Right forelimb (tissue), 1 donor: Measurements from ENCODE around the gene GDPGP1.
A peak's percentile ranks its signal among the peaks of the same experiment; 100 is the strongest.

Source experiments
- DNase-seq: peaks from one replicate; pipeline ENCODE4 v3.0.0-alpha.2; 2018

Gene GDPGP1

DNA sequence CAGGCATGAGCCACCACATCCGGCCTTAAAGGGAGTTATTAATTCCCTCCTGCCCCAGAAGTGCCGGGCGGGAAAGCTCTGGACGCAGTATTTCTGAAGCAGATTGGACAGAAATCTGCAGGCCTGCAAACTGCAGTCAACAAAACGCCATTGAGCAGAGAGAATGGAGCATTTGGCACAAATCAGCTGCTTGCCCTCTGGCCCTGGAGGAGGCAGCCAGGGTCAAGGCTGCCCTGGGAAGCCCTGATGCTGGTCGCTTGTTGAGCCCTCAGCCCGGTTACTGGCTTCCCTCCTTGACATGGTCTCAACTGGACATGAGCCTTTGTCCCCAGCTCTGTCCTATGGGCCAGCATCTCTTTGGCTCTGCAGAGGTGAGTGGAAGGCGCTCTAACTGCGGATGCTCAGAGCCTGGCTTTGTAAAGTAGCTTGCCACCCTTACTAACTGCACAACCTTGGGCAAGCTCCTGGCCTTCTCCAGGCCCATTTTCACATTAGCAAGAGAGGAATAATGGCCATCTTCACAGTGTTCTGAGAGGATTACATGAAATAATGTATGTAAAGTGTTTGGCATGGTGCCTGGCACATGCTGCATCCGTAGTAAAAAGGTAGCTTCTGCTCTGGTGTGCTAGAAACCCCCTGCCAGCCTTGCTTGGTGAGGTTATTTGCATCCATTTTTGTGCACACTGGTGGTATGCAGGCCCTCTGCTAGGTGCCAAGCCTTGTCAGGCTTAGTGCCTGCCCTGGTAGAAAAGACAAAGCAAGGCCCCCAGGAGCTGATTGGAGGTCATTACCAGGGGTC is 28.8 kb upstream of the GDPGP1 start:
- DNase-seq = no peak

DNA sequence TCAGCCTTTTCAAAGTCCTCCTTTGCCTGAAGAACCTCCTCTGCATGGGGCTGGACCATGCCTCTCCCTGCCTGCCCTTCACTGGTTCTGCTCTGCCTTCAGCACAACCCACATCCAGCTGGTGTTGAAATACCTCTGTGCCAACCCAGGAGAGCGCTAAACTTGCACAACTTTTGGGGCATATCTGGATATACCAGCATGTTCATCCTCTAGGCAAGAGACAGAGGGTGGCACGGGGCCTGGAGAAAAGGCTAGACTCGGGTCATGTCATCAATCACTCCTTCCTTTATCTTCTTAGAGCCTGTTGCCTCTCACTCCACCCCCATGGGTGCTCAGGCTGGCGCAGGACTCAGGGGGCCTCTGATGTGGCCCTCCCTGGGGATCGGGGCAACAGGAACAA is 28.1 kb upstream of the GDPGP1 start:
- DNase-seq = no peak

DNA sequence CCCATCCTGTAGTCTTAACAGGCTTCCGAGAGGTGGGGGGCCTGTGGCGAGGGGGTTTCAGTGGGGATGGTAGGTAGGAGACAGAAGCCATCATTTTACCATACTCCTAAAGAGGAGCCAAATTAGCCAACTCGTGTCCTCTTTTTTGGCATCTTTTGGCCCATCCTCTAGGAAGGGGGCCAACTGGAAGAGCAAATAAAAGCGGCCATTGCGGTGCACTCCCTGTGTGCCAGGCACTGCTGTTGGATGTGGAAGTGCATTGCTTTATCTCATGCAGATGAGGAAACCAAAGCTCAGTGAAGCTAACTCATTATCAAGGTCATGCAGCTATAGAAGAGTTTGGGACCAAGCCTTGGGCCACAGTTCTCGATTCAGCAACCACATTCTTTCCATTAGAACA is 26.8 kb upstream of the GDPGP1 start:
- DNase-seq = no peak

DNA sequence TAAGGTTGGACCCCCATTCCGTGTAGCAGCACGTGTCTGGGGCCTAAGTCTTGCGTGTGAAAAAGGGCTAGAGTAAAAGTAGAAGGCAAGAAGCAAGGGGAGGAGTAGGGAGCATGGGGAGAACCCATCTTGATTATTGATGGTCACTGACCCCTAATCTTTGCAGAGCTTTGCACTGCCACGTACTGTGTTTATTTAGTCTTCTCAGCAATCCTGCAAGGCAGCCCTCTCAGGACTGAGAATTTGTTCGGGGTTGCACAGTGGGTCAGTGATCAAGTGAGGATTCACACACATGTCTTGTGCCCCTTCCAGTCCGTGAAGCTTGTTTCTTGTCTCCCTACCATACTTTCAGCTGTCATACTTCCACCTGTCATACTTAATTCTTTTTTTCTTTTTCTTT is 25.7 kb upstream of the GDPGP1 start:
- no peak for DNase-seq

DNA sequence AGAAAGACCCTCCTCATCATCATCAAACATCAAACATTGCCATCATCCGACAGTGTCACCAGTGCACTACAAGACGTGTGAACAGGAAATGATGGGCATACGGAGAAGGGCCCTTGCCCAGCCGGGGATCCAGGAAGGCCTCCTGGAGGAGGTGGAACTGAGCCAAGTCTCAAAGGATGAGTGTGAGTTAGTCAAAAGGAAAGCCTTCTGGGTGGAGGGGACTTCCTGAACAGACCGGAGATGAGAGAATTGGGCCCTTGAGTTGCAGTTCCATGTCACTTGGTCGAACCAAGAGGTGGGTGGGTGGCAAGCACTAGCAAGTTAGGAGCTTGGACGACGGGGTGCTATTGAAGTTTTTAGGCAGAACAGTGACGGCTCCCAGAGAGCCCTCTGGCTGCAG is 24.4 kb upstream of the GDPGP1 start:
- DNase-seq = no peak

DNA sequence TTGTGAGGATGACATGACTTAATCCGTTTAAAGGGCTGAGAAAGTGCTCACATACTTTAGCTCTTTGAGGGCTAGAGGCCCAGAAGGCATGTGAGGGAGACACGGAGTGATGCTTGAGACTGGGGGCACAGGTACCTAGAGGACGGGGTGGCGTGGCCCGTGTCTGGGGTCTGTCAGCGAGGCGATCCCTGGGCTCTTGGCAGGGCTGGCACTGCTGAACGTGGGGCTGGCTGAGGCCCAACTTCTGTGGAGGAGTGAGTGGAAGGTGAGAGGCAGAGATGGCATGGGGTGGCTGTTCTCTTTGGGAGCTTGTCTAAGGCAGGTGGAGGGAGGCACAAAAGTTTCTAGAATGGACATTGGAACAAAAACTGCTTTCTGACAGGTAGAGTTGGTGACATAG is 23.4 kb upstream of the GDPGP1 start:
- no peak for DNase-seq

DNA sequence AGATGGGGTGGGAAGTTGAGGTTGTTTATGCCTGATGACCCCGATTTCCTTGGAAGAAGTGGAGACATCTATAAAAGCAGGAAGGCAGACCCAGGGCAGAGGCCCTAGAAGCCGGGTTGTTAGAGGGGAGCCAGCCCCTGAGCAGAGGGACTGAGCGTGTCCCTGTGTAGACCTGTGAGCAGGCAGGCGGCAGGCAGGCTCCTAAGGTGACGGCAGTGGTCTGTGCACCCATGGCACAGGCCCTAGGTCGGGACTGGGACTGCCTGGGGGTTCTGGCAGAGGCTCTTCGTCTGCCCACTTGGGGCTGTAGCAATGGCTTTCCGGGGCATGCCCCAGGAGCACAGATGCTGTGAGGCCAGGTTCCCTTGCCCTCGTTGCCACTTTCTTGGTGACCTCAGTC is 23.0 kb upstream of the GDPGP1 start:
- DNase-seq = no peak

DNA sequence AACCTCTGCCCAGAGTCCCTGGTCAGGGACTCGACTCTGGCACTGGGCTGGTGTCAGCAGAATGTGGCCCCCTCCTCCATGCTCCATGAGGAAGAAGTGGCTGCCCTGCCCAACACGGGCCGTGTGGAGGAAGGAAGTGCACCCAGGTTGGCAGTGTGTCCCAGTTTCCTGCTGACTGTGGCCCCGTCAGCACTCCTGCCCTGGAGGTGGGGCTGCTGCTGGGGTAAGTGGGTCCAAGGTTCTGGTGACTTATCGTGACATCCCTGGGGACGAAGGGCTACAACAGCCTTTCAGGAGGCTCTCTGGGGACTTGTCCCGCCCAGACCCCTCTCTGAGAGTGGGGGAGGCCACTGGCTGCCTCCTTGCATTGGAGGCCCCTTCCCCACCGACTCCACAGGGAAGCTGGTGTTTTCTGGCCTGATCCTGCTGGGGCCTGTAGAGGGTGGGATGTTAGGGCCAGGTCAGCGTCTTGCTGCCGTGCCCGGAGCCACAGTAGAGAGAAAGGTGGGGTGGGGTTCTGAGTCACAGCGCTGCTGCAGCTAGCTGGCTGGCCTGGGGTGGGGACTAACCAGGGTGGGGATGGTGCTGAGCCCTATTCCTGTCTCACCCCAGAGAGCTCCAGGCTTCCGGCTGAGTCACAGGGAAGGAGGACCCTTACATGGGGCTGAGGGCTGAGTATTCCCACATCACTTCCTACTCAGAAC is 22.4 kb upstream of the GDPGP1 start:
- DNase-seq = no peak

DNA sequence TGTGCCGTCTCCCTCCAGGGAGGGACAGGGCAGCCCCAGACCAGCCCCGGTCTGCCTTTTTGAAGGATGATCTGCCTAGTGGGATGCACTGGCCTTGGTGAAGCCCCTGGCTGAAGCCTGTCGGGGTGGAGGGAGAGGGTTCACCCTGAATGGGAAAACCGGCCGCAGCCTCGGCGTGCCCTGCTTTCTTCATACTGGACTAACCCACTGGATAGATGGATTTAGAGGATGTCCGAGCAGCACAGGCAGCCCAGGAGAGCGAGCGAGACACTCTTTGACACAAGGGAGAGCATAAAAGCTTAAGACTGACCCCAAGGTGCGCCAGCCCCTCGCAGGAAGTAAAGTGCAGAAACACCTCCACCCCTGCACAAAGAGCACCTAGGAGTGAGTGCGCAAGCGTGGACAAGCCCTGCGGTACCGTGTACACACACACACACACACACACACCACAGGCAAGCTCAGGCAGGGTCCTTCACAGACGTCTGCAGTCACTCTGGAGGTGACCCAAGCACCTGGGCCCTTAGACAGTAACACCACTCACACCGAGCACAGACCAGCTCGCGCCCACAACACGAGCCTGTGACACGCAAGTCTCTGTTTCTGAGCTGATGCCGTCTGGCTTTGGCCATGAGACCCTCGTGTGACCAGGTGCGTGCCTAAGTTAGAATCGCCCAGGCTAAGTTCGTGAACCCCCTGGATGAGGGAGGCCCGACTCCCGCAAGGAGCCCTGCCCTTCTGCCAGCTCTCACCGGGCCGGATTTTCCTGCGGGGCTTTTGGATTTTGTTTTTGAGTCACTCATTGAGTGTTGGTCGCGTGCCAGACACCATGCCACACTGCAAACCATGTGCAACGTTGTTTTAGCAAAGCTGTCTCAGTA is 21.5 kb upstream of the GDPGP1 start:
- DNase-seq = no peak

DNA sequence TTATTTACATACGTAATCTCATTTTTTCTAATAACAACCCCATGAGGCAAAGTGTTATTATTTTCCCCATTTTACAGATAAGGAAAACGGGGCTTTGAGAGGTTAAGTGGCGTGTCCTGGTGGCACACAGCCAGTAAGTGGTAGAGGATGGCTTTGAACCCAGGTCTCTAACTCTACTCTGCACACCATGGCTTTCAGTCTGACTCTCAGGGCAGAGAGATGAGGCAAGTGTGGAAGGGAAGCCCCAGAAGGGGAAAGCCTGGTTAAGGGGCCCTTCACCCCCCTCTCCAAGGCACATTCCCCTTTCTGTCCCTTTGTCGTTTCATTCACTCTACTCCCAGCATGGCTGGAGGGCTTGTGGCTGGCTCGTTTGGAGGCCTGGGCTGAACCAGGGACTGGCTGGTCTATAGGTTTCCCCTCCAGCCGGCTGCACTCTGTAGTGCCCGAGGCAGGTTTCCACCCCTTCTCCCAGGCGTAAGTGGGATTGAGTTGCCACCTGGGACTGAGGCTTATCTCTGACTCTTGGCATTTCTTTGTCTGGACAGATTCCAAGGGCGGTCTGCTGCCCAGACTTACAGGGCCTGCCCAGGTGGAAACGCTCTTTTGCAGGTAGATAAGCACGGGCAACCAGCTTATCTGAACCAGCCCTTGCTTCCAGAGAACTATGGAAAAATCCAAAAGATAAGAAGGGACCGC is 20.7 kb upstream of the GDPGP1 start:
- no peak for DNase-seq

DNA sequence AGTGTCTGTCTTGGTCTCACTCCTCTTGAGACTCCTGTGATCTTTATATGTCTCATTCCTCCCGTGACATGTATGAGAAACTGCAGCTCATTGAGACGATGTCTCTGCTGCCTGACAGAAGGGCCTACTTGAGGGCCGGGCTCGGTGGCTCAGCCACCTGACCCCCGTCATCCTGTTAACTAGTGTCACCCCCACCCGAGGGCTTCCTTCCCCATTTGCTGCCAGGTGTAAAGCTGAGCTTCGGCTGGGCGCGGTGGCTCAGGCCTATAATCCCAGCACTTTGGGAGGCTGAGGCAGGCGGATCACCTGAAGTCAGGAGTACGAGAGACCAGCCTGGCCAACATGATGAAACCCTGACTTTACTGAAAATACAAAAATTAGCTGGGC is 20.2 kb upstream of the GDPGP1 start:
- no peak for DNase-seq

DNA sequence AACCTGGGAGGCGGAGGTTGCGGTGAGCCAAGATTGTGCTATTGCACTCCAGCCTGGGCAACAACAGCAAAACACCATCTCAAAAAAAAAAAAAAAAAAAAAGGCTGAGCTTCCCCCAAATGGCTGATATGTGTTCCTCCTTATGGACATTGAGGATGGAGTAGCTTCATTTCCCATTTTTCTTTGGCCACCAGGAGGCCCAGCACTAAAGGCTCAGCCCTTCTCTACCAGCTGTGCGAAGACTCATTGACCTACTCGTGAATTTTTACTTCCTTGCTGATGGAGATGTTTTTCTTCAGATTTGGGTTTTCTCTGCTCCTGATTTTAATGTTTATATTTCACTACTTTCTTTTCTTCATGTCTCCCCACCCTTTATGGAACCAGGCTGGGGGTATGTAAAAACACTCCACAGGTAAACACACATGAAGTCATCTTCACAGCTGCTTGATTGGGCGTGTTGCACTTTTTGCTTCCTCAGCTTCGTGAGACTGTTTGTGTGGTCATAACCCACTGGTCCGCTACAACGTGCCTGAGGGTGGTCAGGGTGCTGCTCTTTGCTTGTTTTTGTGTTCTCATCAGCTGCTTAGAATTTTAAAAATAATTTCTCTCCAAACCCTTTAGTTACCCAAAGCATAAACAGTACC is 19.3 kb upstream of the GDPGP1 start:
- no peak for DNase-seq

DNA sequence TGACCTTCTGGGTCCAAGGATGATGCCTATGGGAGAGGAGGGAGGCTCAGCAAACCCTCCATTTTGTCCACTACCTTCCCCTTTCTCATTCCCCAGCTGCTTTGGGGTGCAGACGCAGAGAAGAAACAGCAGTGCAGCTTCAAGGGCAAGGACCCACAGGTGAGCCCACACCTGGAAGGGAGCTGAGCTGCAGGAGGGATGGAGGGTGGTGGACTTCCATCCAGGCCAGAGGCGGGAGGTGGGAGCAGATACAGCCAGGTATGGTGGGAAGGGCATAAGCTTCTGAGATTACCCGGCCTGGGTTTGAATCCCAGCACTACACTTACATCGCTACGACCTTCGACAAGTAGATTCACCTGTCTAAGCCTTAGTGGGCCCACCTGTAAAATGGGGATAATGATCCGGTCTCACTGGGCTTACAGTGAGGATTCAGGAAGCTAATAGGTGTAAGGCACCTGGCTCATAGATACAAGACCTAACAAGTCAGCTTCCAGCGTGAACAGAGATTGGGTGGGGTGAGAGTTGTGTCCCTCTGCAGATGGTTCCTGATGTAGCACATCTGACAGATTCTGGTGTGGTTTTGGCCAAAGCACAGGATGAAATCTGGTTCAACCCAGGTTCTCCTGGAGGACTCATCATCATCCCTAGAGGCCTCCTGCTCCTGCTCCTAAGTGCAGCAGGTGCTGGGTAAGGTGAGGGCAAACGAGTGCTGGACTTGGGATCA is 16.2 kb upstream of the GDPGP1 start:
- DNase-seq = no peak

DNA sequence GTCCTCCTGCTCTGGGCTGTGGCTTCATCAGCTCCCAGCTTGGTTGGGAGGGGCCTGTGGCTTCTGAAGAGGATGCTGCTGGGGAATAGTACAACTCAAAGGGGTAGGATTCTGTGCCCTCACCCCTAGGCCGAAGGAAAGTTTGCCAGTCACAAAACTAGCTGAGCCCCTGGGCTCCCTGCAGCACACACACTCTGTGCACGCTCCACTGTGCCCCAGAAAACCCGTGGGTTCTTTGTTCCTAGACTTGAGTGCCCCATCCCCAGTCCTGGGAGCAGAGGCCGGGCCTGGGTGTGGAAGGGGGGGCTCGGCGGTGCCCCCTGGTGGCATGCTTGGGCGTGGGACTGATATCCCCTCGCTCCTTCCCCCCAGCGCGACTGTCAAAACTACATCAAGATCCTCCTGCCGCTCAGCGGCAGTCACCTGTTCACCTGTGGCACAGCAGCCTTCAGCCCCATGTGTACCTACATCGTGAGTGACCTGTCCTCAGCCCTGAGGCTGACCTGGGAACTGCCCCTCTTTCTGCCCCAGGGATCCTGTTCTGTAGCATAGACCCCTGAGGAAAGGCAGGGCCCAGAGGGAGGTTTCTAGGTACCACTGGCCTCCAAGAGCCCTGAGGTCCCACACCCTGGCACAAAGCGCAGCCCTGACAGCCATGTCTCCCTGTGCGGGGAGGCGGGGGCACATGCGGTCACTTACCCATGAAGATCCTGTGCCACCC is 14.4 kb upstream of the GDPGP1 start:
- no peak for DNase-seq

DNA sequence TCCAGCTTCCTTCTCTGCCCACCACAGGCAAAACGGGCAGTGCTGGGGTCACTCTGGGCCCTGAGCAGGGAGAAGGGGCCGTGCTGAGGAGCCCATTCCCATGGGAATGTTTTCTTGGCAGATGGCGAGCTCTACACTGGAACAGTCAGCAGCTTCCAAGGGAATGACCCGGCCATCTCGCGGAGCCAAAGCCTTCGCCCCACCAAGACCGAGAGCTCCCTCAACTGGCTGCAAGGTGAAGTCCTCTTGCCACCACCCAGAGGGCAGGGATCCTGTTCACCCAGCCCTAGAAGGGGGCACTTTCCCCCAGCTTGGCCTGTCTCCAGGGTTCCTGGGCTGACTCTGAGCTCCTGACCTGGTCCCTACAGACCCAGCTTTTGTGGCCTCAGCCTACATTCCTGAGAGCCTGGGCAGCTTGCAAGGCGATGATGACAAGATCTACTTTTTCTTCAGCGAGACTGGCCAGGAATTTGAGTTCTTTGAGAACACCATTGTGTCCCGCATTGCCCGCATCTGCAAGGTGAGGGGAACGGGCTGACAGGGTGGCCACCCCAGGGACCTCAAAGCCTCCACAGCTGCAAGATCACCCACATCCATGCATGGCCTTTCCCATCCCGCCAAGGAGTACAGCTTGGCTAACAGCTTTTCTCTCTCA is 12.6 kb upstream of the GDPGP1 start:
- DNase-seq = peak; percentile 70

DNA sequence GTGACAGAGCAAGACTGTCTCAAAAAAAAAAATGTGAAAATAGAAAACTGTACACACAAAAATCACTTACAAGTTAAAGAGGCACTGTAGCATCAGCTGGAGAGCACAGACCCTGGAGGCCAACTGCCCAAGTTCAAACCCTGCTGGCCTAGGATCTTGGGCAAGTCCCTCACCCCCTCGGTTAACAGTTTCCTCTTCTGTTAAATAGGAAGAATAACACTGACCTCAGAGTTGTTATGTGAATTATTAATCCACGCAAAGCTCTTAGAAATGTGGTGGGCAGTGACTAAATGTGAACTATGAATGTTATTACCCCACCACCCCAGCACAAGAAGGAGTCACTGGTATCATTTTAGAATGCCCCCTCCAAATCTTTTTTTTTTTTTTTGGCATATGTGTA is 11.5 kb upstream of the GDPGP1 start:
- no peak for DNase-seq

DNA sequence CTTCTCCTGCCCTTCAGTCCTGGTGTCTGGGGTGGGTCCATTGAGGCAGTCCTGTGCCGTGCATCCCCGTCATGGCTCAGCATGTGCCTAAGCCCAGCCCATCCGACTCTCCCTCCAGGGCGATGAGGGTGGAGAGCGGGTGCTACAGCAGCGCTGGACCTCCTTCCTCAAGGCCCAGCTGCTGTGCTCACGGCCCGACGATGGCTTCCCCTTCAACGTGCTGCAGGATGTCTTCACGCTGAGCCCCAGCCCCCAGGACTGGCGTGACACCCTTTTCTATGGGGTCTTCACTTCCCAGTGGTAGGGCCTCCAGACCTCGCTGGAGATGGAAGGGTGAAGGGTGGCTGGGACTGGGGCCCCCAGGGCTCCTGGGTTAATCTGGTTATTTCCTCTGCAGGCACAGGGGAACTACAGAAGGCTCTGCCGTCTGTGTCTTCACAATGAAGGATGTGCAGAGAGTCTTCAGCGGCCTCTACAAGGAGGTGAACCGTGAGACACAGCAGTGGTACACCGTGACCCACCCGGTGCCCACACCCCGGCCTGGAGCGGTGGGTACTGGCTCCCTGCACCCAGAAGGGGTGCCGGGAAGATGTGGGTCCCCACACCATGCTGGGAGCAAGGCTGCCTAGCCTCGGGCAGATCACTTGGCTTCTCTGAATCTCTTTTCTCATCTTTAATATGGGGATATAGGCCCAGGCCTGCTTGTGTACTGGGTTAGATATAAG is 10.4 kb upstream of the GDPGP1 start:
- DNase-seq = no peak

DNA sequence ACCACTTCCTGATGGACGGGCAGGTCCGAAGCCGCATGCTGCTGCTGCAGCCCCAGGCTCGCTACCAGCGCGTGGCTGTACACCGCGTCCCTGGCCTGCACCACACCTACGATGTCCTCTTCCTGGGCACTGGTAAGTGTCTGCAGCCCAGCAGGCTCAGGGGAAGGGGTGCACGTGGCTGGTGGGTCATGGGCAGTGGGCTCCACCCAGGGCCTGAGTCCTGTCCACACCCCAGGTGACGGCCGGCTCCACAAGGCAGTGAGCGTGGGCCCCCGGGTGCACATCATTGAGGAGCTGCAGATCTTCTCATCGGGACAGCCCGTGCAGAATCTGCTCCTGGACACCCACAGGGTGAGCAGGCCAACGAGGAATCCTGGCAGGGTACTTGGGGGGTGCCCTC is 9.0 kb upstream of the GDPGP1 start:
- DNase-seq = no peak

DNA sequence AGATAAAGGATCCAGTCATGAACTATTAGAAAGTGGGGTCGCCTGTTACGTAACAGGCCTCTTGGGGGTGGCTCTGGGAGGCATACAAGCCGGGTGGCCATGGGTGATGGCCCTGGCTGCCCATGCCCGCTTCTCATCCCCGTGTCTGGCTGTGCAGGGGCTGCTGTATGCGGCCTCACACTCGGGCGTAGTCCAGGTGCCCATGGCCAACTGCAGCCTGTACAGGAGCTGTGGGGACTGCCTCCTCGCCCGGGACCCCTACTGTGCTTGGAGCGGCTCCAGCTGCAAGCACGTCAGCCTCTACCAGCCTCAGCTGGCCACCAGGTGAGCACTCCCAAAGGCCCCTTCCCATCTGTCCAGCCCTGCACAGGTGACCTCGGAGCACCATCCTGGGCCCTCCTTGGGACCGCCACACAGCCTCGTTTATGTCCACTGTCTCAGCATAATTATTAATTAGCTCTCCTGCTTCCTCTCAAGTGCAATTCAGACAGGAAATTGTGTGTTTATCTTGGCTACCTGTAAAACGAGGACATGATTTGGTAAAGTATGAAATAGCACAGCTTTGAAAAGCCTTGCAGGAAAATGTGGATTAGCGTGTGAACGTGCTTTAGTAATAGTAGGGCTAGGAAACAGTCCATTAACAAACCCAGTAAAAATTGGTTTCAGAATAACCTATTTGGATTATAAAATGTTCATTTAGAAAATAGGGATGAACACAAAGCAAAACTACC is 8.3 kb upstream of the GDPGP1 start:
- DNase-seq = no peak
